ENCODE results near the gene ASPG. TPM values are rescaled to one million over a fixed set of nuclear protein-coding genes. Genes with fewer than 3 reads are reported as not detected.
A peak's percentile ranks its signal among the peaks of the same experiment; 100 is the strongest.

The ASPG gene
- total and polyA plus RNA-seq, 8 donors: 1.4 to 32.2 (median 11.4) TPM

GRCh38 chr14:104136472-104137296 lies 51.2 kb downstream of the ASPG start:
- H3K4me1 ChIP-seq: peaks cover 13 to 39% of the 10 kb centered on the region in 2 donors
- intact Hi-C loops (cut with DNase I): loop anchor here (5.0 to 10.0 kb wide), 3 partner anchors 426 to 498 kb away; no protein-coding TSS in a partner anchor
- H3K27ac ChIP-seq: no peak overlapping the region
- ATAC-seq (no peak), DNase-seq (peak in 1 of 4 donors; percentile 73)
- H3K9me3 ChIP-seq: no peaks in the 10 kb centered on the region
- TF ChIP-seq CTCF (IDR thresholded peaks at IDR 0.05): no peak
- no peaks in the 10 kb centered on the region for H3K36me3 ChIP-seq
- H3K4me3 ChIP-seq: peak overlapping the region in 1 of 2 donors; percentile 50
- peaks cover 45 to 89% of the 10 kb centered on the region in 2 donors for H3K27me3 ChIP-seq

- peak overlapping the region; percentile 35 to 50 for H3K4me3 ChIP-seq
- H3K27ac ChIP-seq: peak overlapping the region in 1 of 2 donors; percentile 0
- no peaks in the 10 kb centered on the region for H3K36me3 ChIP-seq
- intact Hi-C loops (cut with DNase I): loop anchor here (5.0 to 10.0 kb wide), 3 partner anchors 425 to 497 kb away; no protein-coding TSS in a partner anchor
- peaks cover 13 to 39% of the 10 kb centered on the region in 2 donors for H3K4me1 ChIP-seq
- peak; percentile 88 to 90 for TF ChIP-seq CTCF (IDR thresholded peaks at IDR 0.05)
- H3K9me3 ChIP-seq: no peaks in the 10 kb centered on the region
- ATAC-seq: peak; percentile 93
- H3K27me3 ChIP-seq: peaks cover 45 to 81% of the 10 kb centered on the region in 2 donors
- peak in 3 of 4 donors; percentile 46 to 91 (median 63) for DNase-seq
These were observed 52.0 kb downstream of the ASPG start for GRCh38 chr14:104137297-104138097.

GRCh38 chr14:104138098-104138717 lies 52.7 kb downstream of the ASPG start, which contains the start of gene KIF26A:
Gene KIF26A (plus strand): TSS chr14:104138587. CDS start chr14:104138723, 136 bp downstream.
- Histone ChIP-seq H3K9me3 (no peaks in the 10 kb centered on the region), H3K27me3 (peaks cover 45 to 74% of the 10 kb centered on the region in 2 donors), H3K4me3 (peak within 1 kb of the TSS; percentile 35 to 50), H3K27ac (peak within 1 kb of the TSS in 1 of 2 donors; percentile 0), H3K36me3 (no peaks in the 10 kb centered on the region), H3K4me1 (peaks cover 13 to 39% of the 10 kb centered on the region in 2 donors)
- DNase-seq: peak; percentile 35 to 79 (median 70)
- peak; percentile 63 for ATAC-seq
- TF ChIP-seq CTCF (IDR thresholded peaks at IDR 0.05): no peak
- intact Hi-C loops (cut with DNase I): loop anchor here (5.0 to 10.0 kb wide), 3 partner anchors 424 to 497 kb away; no protein-coding TSS in a partner anchor

- TF ChIP-seq CTCF (IDR thresholded peaks at IDR 0.05): no peak
- H3K4me3 ChIP-seq: peak overlapping the region; percentile 35 to 50
- peaks cover 13 to 39% of the 10 kb centered on the region in 2 donors for H3K4me1 ChIP-seq
- ATAC-seq: no peak
- no peak overlapping the region for H3K27ac ChIP-seq
- no peaks in the 10 kb centered on the region for H3K36me3 ChIP-seq
- H3K27me3 ChIP-seq: peaks cover 45 to 67% of the 10 kb centered on the region in 2 donors
- intact Hi-C loops (cut with DNase I): loop anchor here (5.0 to 10.0 kb wide), 3 partner anchors 423 to 496 kb away; no protein-coding TSS in a partner anchor
- no peaks in the 10 kb centered on the region for H3K9me3 ChIP-seq
- DNase-seq: peak in 2 of 4 donors; percentile 28 to 75
These were observed 53.4 kb downstream of the ASPG start for GRCh38 chr14:104138718-104139459.

Measured in left lung (tissue), 10 donors.